Measurements from ENCODE around the gene CERK.

CERK gene

DNA sequence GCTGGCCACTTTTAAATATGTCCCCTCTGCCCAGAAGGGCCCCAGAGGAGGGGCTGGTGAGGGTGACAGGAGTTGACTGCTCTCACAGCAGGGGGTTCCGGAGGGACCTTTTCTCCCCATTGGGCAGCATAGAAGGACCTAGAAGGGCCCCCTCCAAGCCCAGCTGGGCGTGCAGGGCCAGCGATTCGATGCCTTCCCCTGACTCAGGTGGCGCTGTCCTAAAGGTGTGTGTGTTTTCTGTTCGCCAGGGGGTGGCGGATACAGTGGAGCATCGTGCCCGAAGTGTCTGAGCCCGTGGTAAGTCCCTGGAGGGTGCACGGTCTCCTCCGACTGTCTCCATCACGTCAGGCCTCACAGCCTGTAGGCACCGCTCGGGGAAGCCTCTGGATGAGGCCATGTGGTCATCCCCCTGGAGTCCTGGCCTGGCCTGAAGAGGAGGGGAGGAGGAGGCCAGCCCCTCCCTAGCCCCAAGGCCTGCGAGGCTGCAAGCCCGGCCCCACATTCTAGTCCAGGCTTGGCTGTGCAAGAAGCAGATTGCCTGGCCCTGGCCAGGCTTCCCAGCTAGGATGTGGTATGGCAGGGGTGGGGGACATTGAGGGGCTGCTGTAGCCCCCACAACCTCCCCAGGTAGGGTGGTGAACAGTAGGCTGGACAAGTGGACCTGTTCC is 71.3 kb downstream of the CERK start:
- TF ChIP-seq POLR2AphosphoS5 (IDR thresholded peaks at IDR 0.05; ENCODE audit: borderline replicate concordance, low read depth, low read length) = no peak
- TF ChIP-seq EZH2 (IDR thresholded peaks at IDR 0.05) = no peak
- no peak for TF ChIP-seq FOXP2 (optimal IDR thresholded peaks at IDR 0.05; ENCODE audit: control extremely low read depth, extremely low read length, insufficient read depth)
- H3K9me3 ChIP-seq (ENCODE audit: low read depth, low read length) = no peaks in the 10 kb centered on the region
- H3K36me3 ChIP-seq (ENCODE audit: insufficient read depth, low read length) = no peaks in the 10 kb centered on the region
- no peak overlapping the region for H3K4me3 ChIP-seq
- DNase-seq (ENCODE audit: low read depth, low spot score) = no peak
- H3K27ac ChIP-seq = no peak overlapping the region
- H3K9ac ChIP-seq (ENCODE audit: insufficient read length) = no peak overlapping the region

DNA sequence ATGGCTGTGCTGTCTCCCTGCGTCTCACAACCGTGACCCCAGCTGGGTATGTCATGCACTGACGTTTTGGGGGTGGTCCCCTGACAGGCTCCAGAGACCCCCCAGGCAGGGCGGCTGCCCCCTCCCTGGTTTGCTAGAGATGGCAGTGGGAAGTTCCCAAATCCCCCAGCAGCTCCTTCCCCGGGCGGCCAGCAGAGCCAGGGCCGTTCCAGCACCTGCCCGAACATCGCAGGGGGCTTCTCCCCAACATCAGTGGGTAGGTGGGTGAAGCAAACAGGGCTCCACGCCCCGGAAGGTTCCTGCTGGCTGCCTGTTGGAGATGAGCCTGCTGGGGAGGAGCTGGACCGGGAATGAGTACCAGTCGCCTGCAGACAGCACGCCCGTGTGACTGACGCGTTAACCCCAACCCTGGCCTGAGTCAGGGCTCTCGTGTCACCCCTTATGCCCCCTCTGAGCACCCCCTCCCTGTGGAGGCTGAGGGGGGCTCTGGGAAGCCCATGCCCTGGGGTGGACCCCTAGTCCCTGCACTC is 72.2 kb downstream of the CERK start:
- H3K9me3 ChIP-seq (ENCODE audit: low read depth, low read length) = no peaks in the 10 kb centered on the region
- H3K4me3 ChIP-seq = no peak overlapping the region
- no peak overlapping the region for H3K9ac ChIP-seq (ENCODE audit: insufficient read length)
- H3K36me3 ChIP-seq (ENCODE audit: insufficient read depth, low read length) = no peaks in the 10 kb centered on the region
- no peak for DNase-seq (ENCODE audit: low read depth, low spot score)
- H3K27ac ChIP-seq = no peak overlapping the region
- TF ChIP-seq EZH2 (IDR thresholded peaks at IDR 0.05) = no peak
- TF ChIP-seq POLR2AphosphoS5 (IDR thresholded peaks at IDR 0.05; ENCODE audit: borderline replicate concordance, low read depth, low read length) = no peak
- no peak for TF ChIP-seq FOXP2 (optimal IDR thresholded peaks at IDR 0.05; ENCODE audit: control extremely low read depth, extremely low read length, insufficient read depth)

DNA sequence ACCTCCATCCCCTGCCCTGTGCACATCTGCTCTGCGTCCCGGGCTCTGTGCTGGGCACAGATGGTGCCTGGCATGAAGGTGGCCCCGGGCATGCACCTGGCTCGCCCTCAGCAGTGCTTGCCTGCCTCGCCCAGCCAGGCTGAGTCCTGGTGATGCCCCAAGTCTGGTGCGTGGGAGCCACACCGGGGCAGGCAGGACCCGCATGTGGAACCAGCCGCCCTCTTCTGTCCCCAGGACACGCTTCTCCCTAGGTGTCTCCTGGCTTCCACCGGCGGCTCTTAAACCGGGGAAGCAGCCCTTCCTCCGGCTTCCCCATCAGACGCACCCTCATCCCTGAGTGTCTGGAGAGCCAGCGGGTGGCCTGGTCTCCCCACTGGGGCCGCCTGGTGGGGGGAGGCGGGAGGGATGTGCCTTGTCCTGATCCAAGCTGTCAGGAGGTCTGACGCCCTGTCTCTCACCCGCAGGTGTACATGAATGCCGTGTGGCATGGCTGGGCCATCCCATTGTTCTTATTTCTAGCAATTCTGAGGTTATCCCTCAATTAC is 72.8 kb downstream of the CERK start:
- H3K4me3 ChIP-seq = no peak overlapping the region
- no peaks in the 10 kb centered on the region for H3K9me3 ChIP-seq (ENCODE audit: low read depth, low read length)
- H3K27ac ChIP-seq = no peak overlapping the region
- TF ChIP-seq FOXP2 (optimal IDR thresholded peaks at IDR 0.05; ENCODE audit: control extremely low read depth, extremely low read length, insufficient read depth) (no peak), POLR2AphosphoS5 (IDR thresholded peaks at IDR 0.05; ENCODE audit: borderline replicate concordance, low read depth, low read length) (no peak), EZH2 (IDR thresholded peaks at IDR 0.05) (no peak)
- no peaks in the 10 kb centered on the region for H3K36me3 ChIP-seq (ENCODE audit: insufficient read depth, low read length)
- no peak overlapping the region for H3K9ac ChIP-seq (ENCODE audit: insufficient read length)
- DNase-seq (ENCODE audit: low read depth, low spot score) = no peak

DNA sequence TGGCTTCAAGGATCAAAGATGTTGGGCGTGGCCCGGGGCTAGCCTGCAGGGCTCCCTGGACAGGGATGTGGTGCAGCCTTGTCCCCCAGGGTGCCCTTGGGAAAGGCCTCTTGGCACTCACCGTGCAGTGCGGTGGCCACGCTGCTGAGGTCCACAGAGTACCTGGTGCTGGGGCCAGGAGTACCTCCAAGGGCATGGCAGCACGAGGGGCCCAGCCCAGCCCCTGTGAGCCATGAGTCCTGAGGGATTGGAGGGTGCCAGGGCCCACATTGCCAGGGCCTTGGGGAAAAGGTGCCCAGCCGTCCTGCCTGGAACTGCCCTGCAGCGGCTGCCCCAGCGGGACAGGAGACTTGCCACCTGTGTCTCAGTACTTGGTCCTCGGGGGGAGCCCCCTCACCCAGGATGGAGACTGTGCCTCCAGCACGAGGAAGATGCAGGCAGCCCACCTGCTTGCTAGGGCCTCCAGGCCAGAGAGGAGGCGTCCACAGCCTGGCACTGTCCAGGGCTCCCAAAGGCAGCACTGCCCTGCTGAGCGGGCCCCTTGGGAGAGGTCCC is 73.7 kb downstream of the CERK start:
- no peaks in the 10 kb centered on the region for H3K36me3 ChIP-seq (ENCODE audit: insufficient read depth, low read length)
- DNase-seq (ENCODE audit: low read depth, low spot score) = no peak
- H3K4me3 ChIP-seq = no peak overlapping the region
- TF ChIP-seq POLR2AphosphoS5 (IDR thresholded peaks at IDR 0.05; ENCODE audit: borderline replicate concordance, low read depth, low read length) (no peak), EZH2 (IDR thresholded peaks at IDR 0.05) (no peak), FOXP2 (optimal IDR thresholded peaks at IDR 0.05; ENCODE audit: control extremely low read depth, extremely low read length, insufficient read depth) (no peak)
- H3K27ac ChIP-seq = no peak overlapping the region
- no peak overlapping the region for H3K9ac ChIP-seq (ENCODE audit: insufficient read length)
- H3K9me3 ChIP-seq (ENCODE audit: low read depth, low read length) = no peaks in the 10 kb centered on the region

DNA sequence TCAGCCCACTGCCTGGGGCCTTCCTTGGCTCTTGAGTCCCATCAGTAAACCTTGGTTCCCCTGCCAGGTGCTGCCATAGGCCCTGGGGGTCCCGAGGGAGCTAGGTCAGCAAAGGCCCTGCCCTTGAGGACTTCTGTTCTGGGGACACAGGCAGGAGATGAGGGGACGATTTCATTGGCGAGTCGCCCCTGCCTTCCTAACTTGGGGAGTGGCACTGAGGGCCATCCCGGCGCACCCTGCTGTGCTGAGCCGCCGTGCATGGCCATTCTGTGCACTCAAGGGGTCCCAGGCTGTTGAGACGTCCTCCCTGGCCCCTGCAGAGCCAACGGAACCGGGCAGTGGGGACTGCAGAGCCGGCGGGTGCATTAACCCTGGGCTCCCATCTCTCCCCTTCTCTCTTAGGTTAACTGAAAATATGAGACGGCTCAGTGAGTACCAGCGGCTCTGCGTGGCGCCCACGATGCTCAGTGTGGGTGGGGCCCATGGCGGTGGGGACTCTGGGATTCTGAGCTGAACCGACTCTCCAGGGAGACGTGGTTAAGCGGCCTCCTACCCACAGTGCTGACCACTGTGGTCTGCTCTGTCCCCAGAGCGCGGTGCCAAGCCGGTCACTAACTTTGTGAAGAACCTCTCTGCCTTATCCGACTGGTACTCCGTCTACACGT is 74.5 kb downstream of the CERK start:
- Histone ChIP-seq H3K27ac (no peak overlapping the region), H3K36me3 (ENCODE audit: insufficient read depth, low read length) (no peaks in the 10 kb centered on the region), H3K9ac (ENCODE audit: insufficient read length) (no peak overlapping the region), H3K9me3 (ENCODE audit: low read depth, low read length) (no peaks in the 10 kb centered on the region), H3K4me3 (no peak overlapping the region)
- DNase-seq (ENCODE audit: low read depth, low spot score) = no peak
- TF ChIP-seq FOXP2 (optimal IDR thresholded peaks at IDR 0.05; ENCODE audit: control extremely low read depth, extremely low read length, insufficient read depth) = no peak
- TF ChIP-seq POLR2AphosphoS5 (IDR thresholded peaks at IDR 0.05; ENCODE audit: borderline replicate concordance, low read depth, low read length) = no peak
- no peak for TF ChIP-seq EZH2 (IDR thresholded peaks at IDR 0.05)

DNA sequence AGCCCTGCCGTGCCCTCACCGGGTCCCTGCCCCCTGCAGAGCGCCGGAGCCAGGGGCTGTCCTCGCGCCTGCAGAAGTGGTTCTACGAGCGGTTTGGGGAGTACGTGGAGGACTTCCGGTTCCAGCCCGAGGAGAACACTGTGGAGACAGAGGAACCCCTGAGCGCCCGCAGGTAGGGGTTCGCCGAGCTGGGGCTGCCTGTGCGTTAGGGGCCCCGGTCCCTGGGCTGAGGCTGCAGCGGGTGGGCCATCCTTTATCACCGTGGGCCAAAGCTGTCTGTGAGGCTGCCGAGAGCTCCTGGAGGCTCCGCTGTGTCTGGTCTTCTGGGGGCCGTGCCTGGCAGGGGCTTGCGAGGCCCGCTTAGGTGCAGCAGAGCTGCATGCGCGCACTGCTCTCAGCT is 75.1 kb downstream of the CERK start:
- H3K27ac ChIP-seq = no peak overlapping the region
- no peak overlapping the region for H3K9ac ChIP-seq (ENCODE audit: insufficient read length)
- no peak overlapping the region for H3K4me3 ChIP-seq
- DNase-seq (ENCODE audit: low read depth, low spot score) = no peak
- TF ChIP-seq POLR2AphosphoS5 (IDR thresholded peaks at IDR 0.05; ENCODE audit: borderline replicate concordance, low read depth, low read length) = no peak
- no peak for TF ChIP-seq FOXP2 (optimal IDR thresholded peaks at IDR 0.05; ENCODE audit: control extremely low read depth, extremely low read length, insufficient read depth)
- no peak for TF ChIP-seq EZH2 (IDR thresholded peaks at IDR 0.05)
- H3K36me3 ChIP-seq (ENCODE audit: insufficient read depth, low read length) = no peaks in the 10 kb centered on the region
- no peaks in the 10 kb centered on the region for H3K9me3 ChIP-seq (ENCODE audit: low read depth, low read length)

DNA sequence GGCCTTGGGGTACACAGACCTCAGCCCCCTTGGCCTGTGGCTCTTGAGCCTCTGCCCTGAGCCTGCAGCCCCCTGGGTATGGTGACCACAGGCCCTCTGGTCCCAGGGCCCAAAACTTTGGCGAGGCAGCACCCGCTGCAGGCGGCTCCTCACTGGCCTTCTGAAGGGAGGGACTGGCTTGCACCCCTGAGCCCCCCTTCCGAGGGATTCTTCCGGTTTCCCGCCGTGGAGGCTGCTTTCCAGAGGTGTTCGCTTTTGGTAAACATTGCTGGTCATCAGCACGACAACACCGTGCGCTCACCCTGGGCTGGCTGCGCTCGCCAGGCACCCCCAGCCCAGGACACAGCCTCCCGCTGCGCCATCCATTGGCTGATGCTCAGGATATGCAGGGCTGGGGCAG is 75.8 kb downstream of the CERK start:
- no peak overlapping the region for H3K4me3 ChIP-seq
- no peaks in the 10 kb centered on the region for H3K9me3 ChIP-seq (ENCODE audit: low read depth, low read length)
- no peak overlapping the region for H3K9ac ChIP-seq (ENCODE audit: insufficient read length)
- DNase-seq (ENCODE audit: low read depth, low spot score) = no peak
- TF ChIP-seq FOXP2 (optimal IDR thresholded peaks at IDR 0.05; ENCODE audit: control extremely low read depth, extremely low read length, insufficient read depth) (no peak), POLR2AphosphoS5 (IDR thresholded peaks at IDR 0.05; ENCODE audit: borderline replicate concordance, low read depth, low read length) (no peak), EZH2 (IDR thresholded peaks at IDR 0.05) (no peak)
- H3K36me3 ChIP-seq (ENCODE audit: insufficient read depth, low read length) = no peaks in the 10 kb centered on the region
- H3K27ac ChIP-seq = no peak overlapping the region

DNA sequence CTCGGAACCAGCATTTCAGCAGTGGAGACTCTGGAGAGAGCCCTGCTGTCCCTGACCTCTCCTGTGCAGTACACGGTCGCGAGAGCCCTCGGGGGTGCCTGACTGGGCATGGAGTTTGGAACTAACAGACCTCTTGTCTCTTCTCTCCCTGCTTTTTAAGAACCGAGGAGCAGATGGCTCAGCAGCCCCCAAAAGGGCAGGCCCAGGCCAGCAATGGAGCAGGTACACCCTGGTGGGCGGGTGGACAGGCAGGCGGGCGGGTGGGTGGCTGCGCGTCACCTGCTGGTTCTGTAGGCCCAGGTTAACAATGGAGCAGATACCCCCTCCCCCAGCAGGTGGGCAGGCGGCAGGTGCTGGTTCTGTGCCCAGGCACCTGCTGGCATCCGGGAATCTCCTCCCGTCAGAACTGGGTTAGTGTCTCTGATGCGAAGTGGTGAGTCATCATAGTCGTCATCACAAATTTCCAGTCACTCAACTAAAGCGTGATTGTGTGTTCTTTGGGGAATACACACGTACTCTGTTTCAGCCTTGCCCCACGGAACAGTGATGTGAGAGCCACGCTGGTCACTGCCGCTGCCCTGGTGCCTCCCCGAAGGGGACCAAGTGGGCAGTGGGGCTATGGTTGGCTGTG is 76.7 kb downstream of the CERK start:
- no peaks in the 10 kb centered on the region for H3K36me3 ChIP-seq (ENCODE audit: insufficient read depth, low read length)
- H3K4me3 ChIP-seq = no peak overlapping the region
- H3K27ac ChIP-seq = no peak overlapping the region
- no peak for TF ChIP-seq EZH2 (IDR thresholded peaks at IDR 0.05)
- TF ChIP-seq POLR2AphosphoS5 (IDR thresholded peaks at IDR 0.05; ENCODE audit: borderline replicate concordance, low read depth, low read length) = no peak
- TF ChIP-seq FOXP2 (optimal IDR thresholded peaks at IDR 0.05; ENCODE audit: control extremely low read depth, extremely low read length, insufficient read depth) = no peak
- no peak for DNase-seq (ENCODE audit: low read depth, low spot score)
- no peaks in the 10 kb centered on the region for H3K9me3 ChIP-seq (ENCODE audit: low read depth, low read length)
- H3K9ac ChIP-seq (ENCODE audit: insufficient read length) = no peak overlapping the region

Measured in SK-N-MC (cell line).